ENCODE results near the gene RBP2. TPM values are rescaled to one million over a fixed set of nuclear protein-coding genes. Genes with fewer than 3 reads are reported as not detected.

Gene RBP2
- total and polyA plus RNA-seq, 9 donors, result 0.13 to 2.3 (median 0.69) TPM; not detected in 6

DNA sequence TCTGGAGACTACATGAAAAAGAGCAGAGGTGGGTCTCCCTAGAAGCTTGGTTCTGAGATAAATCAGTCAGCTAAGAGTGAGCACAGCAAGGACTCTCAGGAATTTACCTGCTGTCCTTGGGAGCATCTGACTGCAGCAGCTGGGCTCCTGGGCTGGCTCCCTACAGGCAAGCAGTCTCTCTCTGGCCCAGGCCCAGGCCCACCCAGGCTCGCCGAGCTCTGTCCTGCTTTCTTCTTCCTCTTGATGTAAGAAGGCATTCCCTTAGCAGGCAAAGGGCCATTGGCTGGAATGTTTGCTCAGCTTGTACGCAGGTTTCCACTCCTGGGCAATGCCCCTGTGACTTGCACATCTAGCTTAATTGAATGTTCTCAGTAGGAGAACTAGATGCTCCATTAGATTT lies 4.3 kb upstream of the RBP2 start:
- intact Hi-C loops (cut with DNase I), result no loop called here

DNA sequence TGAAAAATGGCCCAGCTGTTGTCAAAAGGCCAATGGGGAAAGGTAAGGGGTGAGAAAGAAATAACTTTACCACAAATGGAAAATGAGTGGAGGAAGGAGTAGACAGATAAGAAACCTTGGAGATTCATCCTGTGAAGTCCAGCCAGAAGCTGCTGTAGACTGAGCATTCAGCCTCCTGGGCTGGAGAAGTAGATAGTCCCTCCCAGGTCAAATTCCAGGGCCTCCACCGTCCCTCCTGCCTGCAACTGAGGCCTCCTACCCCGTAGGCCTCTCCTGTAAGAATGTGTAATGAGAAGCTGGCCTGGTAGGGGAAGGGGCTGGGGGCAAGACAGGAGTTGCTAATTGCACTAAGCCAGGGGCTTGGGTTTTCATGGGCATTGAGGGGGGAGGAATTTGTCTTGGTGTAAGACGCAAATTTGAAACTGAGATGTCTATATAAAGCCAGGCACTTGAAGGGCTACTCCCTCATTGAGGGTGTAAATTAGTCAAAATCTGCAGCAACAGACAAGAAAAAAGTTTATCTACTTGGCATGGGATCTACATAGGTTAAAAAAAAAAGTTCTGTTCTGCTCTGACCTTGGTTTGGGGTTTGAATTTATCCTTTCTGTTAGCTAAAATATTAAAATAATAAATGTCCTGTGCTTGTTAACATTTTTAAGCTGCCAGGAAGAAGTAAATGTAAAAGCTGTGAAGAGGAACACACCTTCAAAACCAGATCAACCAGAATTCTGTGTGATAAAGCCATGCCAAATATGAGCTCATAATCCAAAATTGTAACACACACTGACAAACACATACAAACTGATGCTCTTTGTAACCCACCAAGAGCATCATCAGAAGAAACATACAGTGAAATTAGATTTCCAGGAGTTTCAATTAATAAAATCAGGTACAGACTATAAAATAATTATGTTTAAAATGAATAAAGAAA lies 1.7 kb upstream of the RBP2 start:
- H3K36me3 ChIP-seq, result no peaks in the 10 kb centered on the region
- no peaks in the 10 kb centered on the region for H3K27me3 ChIP-seq
- H3K4me3 ChIP-seq, result no peak overlapping the region
- 1 to 25% (median 20%) methylated on average over 3 of the region's 3 CpGs for WGBS, 3 donors
- DNase-seq, result no peak
- H3K27ac ChIP-seq, result peak overlapping the region in 1 of 2 donors; percentile 21
- H3K4me1 ChIP-seq (ENCODE audit: insufficient read depth), result peaks cover 2% of the 10 kb centered on the region
- intact Hi-C loops (cut with DNase I), result no loop called here
- no peak for TF ChIP-seq POLR2A (IDR thresholded peaks at IDR 0.05)
- TF ChIP-seq, protein P1, sequence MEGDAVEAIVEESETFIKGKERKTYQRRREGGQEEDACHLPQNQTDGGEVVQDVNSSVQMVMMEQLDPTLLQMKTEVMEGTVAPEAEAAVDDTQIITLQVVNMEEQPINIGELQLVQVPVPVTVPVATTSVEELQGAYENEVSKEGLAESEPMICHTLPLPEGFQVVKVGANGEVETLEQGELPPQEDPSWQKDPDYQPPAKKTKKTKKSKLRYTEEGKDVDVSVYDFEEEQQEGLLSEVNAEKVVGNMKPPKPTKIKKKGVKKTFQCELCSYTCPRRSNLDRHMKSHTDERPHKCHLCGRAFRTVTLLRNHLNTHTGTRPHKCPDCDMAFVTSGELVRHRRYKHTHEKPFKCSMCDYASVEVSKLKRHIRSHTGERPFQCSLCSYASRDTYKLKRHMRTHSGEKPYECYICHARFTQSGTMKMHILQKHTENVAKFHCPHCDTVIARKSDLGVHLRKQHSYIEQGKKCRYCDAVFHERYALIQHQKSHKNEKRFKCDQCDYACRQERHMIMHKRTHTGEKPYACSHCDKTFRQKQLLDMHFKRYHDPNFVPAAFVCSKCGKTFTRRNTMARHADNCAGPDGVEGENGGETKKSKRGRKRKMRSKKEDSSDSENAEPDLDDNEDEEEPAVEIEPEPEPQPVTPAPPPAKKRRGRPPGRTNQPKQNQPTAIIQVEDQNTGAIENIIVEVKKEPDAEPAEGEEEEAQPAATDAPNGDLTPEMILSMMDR (IDR thresholded peaks at IDR 0.05), result no peak
- no peak for TF ChIP-seq EP300 (IDR thresholded peaks at IDR 0.05)
- no peaks in the 10 kb centered on the region for H3K9me3 ChIP-seq

More for the DNA sequence above, 4.3 kb upstream of the RBP2 start:
- TF ChIP-seq EP300 (IDR thresholded peaks at IDR 0.05), result no peak
- TF ChIP-seq, protein P1 (IDR thresholded peaks at IDR 0.05), result no peak
- no peak for TF ChIP-seq POLR2A (IDR thresholded peaks at IDR 0.05)
- no peak for DNase-seq
- H3K27me3 ChIP-seq, result no peaks in the 10 kb centered on the region
- no peak overlapping the region for H3K27ac ChIP-seq
- no peaks in the 10 kb centered on the region for H3K36me3 ChIP-seq
- H3K9me3 ChIP-seq, result no peaks in the 10 kb centered on the region
- peaks cover 2% of the 10 kb centered on the region for H3K4me1 ChIP-seq (ENCODE audit: insufficient read depth)
- H3K4me3 ChIP-seq, result no peak overlapping the region
- 59 to 71% (median 63%) methylated on average over 3 of the region's 3 CpGs for WGBS, 3 donors

DNA sequence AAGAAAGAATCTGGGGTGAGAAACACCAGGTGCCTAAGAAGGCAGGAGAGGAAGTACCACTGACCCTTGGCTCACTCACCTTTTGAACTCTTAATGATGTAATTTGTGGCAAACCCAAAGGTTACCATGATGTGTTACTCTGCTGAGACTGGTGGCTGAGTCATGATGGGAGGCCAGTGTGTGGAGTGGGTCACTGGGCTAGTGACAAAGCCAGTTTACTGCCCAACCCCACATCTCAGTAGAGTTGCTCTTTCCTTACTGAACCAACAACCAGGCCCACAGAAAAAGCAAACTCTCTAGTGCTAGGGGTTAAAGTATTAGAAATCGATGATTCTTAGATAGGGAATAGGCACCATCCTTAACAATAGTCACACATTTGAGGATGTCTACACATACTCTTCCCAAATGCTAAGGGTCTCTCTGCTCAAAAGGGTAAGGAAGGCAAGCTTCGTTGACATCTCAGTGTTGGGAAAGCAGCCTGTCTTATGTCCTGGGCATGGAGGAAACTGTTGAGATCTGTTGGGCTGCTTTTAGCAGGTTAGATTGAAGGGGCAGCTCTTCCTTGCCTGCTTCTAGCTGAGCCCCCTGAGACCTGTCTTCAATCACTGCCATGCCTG lies 3.1 kb downstream of the RBP2 start:
- no peak overlapping the region for H3K4me3 ChIP-seq
- no peaks in the 10 kb centered on the region for H3K36me3 ChIP-seq
- TF ChIP-seq EP300 (IDR thresholded peaks at IDR 0.05) (no peak), POLR2A (IDR thresholded peaks at IDR 0.05) (no peak)
- TF ChIP-seq, protein P1 (IDR thresholded peaks at IDR 0.05), result no peak
- peaks cover 2% of the 10 kb centered on the region for H3K4me1 ChIP-seq (ENCODE audit: insufficient read depth)
- WGBS, 3 donors, result 91 to 94% (median 93%) methylated on average over 2 of the region's 2 CpGs
- no peak for DNase-seq
- H3K9me3 ChIP-seq, result no peaks in the 10 kb centered on the region
- no peak overlapping the region for H3K27ac ChIP-seq
- no peaks in the 10 kb centered on the region for H3K27me3 ChIP-seq
- intact Hi-C loops (cut with DNase I), result no loop called here

DNA sequence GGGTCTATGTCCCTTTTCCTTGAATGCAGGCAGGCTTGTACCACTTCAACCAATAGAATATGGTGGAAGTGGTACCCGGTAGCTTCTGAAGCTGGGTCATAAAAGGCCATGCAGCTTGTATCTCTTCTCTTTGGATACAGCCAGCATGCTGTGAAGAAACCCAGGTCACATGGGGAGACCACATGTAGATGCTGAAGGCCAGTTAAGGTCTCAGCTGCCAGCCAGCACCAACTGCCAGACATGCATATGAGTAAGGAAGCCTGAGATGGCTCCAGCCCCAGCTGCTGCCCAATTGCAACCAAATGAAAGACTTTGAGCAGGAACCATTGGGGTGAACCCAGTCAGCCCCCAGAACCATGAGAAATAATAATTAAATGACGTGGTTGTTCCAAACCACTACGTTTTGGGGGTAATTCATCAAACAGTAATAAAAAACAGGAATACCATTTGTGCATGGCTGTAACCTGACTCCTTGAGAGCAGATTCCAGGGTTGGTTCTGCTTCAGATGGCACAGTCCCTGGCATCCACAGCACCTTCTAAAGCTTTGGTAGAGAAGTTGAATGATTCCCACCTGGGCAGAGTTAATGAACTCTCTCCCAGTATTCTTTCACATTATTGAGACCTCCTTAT lies 3.8 kb downstream of the RBP2 start:
- H3K4me3 ChIP-seq, result no peak overlapping the region
- H3K4me1 ChIP-seq (ENCODE audit: insufficient read depth), result no peaks in the 10 kb centered on the region
- no peaks in the 10 kb centered on the region for H3K27me3 ChIP-seq
- TF ChIP-seq, protein P1 (IDR thresholded peaks at IDR 0.05), result no peak
- TF ChIP-seq POLR2A (IDR thresholded peaks at IDR 0.05) (no peak), EP300 (IDR thresholded peaks at IDR 0.05) (no peak)
- no peak overlapping the region for H3K27ac ChIP-seq
- no peaks in the 10 kb centered on the region for H3K9me3 ChIP-seq
- intact Hi-C loops (cut with DNase I), result no loop called here
- WGBS, 3 donors, result 90 to 98% (median 95%) methylated on average over 3 of the region's 3 CpGs
- H3K36me3 ChIP-seq, result no peaks in the 10 kb centered on the region
- DNase-seq, result no peak
